Glomerular visceral epithelial cell (primary cell): ENCODE results near the gene SRBD1.

Experiments used
- DNase-seq: peaks from one replicate; pipeline ENCODE4 v3.0.0-alpha.2; 2016; ENCODE audit errors: extremely low spot score

Gene SRBD1

GRCh38 chr2:45368792-45369191 is 242.3 kb downstream of the SRBD1 start:
- no peak for DNase-seq

- no peak for DNase-seq
Observed at GRCh38 chr2:45361666-45362065, 249.4 kb downstream of the SRBD1 start.

DNA sequence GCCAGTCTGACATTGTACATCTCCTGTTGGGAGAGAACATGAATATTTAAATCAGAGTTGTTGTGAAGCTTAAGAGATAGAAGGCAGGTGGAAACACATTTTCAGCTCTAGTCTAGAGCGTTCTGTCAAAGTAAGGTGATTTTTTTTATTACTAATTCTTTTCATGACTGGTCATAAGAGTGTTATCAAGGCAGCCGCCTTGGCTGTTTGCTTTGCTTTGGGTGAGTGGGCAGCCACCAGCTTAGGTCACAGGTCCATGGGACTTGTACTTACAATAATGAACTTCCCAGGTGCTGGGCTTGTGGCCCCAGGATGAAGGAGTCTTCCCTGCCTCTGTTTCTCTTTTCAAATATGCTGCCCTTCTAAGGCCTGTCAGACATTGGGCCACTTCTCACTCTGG is 256.3 kb downstream of the SRBD1 start:
- DNase-seq, result no peak

DNA sequence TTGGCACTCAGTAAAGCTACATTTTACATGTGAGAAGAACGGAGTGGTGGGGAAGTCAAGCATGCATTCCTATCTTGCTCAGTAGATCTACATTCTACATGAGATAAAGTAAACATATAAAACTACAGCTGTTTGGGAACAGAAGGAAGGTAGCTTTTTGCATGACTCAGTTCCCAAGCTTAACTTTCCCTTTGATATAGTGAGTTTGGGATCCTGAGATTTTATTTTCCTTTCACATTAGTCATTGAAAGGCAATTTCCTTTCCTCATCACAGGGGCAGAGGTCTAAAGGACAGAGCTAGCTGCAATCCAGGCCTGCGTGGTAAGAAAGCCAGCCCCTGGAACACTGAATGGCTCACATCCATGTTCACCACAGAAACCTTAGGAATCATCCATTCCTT is 257.2 kb downstream of the SRBD1 start:
- peak; percentile 68 for DNase-seq

DNA sequence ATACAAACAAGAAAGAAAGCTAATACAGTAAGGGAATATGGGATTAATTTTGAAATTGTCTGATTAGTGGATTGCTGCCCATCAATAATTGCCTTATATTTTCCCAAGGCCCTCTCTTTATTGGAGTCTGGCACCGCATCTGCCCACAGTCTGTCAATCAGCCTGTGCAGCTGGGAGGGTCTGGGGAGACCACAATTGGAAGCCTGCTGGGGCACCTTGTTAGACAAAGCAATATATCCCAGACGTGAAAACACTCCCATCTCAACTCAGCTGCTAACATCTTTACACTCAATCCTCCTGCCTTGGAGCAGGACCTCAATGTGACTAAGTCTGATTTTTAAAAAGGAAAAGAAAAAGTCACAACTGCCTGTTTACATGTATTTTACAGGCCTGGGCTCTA is 258.6 kb downstream of the SRBD1 start:
- no peak for DNase-seq

DNA sequence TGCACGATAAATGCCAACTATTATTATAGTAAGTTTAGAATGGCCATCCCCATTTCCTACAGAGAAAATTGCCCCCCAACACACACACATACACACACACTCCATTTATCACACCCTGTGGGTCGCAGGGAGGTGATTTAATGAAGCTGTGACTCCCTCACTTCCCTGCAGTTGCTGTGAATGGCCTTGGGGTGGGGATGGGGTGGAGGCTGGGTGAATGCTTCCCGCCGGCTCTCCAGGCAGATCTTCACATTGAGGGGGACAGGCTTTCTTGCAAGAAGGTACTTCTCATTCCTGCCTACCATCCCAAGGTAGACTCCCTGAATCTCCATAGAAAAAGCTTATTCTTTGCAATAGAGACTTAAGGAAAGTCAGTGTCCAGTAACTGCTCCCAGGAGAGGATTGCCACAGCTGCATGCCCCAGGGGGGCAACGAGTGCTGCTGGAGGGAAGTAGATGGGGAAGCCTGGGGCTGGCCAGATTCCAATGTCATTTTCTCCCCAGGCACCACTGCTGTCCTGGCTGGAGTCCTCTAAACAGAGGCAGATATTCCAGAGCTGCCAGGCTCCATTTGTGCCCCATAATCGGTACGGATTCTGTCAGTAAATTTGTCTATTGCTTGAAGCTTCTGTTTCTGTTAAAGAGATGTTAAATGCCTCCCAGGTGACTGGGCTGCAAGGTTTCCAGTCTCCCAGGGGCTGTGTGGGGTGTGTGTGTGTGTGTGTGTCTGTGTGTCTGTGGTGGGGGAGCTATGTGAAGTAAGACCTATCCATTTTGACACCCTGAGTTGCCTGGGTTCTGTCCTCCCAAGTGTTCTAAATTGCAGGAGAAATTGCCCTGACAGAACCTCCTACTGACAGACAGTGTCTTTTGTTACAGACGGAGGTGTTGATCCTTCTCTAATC is 265.5 kb downstream of the SRBD1 start:
- DNase-seq, result no peak

- DNase-seq, result no peak
Observed at GRCh38 chr2:45344502-45344901, 266.6 kb downstream of the SRBD1 start.

DNA sequence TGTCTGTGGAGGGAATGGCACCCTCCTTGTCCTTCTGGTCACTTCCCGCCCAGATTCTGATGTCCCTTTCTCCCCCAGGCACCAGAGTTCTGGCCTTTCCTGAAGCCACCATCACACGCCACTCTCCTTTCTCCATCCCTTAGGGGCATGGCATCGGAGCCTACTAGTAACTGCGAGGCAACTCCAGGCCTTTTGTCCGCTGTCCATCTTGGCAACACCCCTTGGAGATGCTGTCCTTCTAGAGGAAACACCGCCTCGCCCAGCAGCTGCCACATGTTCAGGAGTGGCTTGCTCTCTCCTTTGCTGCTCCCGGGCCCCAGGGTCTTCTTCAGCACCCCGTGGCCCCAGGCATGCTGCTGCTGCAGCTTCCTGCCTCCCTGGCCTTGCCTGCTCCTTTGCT is 267.0 kb downstream of the SRBD1 start:
- DNase-seq, result no peak

GRCh38 chr2:45343251-45344017 is 267.6 kb downstream of the SRBD1 start:
- no peak for DNase-seq

DNA sequence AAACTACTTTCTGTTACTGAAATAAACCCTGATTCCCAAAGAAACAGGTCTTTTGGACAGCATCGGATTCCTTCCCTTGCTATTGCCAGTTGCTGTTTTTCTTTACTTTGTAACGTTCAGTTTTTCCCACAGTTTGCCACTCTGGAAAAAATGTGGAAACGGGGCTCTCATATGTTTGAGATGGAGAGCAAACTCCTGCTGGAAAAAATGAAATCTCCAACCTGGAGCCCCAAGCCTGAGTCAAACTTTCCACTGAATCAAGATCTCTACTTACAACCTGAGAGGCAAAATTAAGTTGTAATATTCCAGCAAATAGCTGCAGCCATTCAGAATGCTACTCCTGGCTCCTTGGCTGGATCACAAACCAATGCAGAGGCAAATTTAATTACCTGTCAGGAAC is 270.7 kb downstream of the SRBD1 start:
- DNase-seq, result no peak

DNA sequence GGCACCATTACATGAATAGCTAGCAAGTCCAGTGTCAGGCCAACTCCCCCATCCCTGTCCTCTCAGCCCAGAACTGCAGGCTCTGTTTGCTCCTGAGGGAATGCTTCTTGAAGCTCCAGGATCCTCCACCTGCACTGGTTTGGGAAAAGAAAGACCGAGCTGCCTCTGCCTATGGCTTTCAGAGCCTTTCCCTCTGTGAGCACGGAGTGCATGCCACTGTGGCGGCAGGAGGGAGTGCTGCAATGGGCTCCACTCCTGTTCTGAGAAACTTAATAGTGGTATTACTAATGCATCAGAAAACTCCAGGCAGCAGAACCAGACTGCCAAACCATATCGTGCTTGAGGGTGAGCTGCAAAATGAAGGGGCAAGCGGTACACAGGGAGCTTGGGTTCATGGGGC is 271.8 kb downstream of the SRBD1 start:
- no peak for DNase-seq
